ENCODE results near the gene SF3B5. TPM values are rescaled to one million over a fixed set of nuclear protein-coding genes. Genes with fewer than 3 reads are reported as not detected.

Gene SF3B5
- total and polyA plus RNA-seq, 2 of the 8 experiments (the other 6 are each of a cell fraction or from before 2014, with no cell fraction given) = 195 to 588 TPM

DNA sequence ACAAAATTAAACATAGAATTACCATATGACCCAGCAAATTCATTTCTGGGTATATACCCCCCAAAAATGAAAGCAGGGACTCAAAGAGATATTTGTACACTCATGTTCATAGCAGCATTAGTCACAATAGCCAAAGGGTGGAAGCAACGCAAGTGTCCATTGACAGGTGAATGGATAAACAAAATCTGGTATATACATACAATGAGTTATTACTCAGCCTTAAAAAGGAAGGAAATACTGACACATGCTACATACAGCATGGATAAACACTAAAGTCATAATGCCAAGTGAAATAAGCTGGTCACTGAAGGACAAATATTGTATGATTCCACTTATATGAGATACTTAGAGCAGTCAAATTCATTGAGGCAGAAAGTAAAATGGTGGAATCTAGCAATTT, 49.6 kb upstream of the SF3B5 start:
- Histone ChIP-seq H3K14ac (ENCODE audit: insufficient read length) (no peak overlapping the region), H4K20me1 (replicated peaks in 1 of 2; ENCODE audit: control insufficient read depth in 1 of 2, insufficient read depth in 2 of 2, low read length in 2 of 2) (no peaks in the 10 kb centered on the region), H3K79me2 (ENCODE audit: control insufficient read depth in 1 of 2, insufficient read depth in 2 of 2, low read length in 2 of 2) (no peaks in the 10 kb centered on the region), H3K23ac (ENCODE audit: insufficient read length) (no peak overlapping the region), H3K4me2 (ENCODE audit: insufficient read depth in 1 of 2, low read depth in 2 of 2, low read length in 2 of 2) (no peak overlapping the region), H3K4ac (replicated peaks; ENCODE audit: insufficient read length, low read depth, low read length) (no peak overlapping the region), H3K36me3 (ENCODE audit: control insufficient read depth in 2 of 4, insufficient read depth in 4 of 4, low read length in 3 of 4) (no peaks in the 10 kb centered on the region), H2BK5ac (ENCODE audit: low read depth, low read length) (no peak overlapping the region), H2AK5ac (ENCODE audit: low read depth, low read length) (no peak overlapping the region), H3K18ac (ENCODE audit: extremely low read depth, low read length) (no peak overlapping the region), H3K4me3 (ENCODE audit: extremely low read depth in 1 of 4, insufficient read depth in 2 of 4, low read depth in 3 of 4, low read length in 4 of 4) (no peak overlapping the region), H3K56ac (replicated peaks; ENCODE audit: insufficient read length, low read depth, low read length) (no peak overlapping the region), H3K9ac (replicated peaks in 1 of 4; ENCODE audit: extremely low read depth in 1 of 4, low read depth in 3 of 4, low read length in 3 of 4) (no peak overlapping the region), H3K27ac (ENCODE audit: low read depth, low read length) (no peak overlapping the region), H2BK12ac (ENCODE audit: low read depth, low read length) (no peak overlapping the region), H4K8ac (ENCODE audit: extremely low read depth, insufficient read depth, low read length) (no peak overlapping the region), H2BK15ac (ENCODE audit: low read length) (no peak overlapping the region), H2AFZ (ENCODE audit: low read length) (no peak overlapping the region), H3K27me3 (replicated peaks in 1 of 4; ENCODE audit: control insufficient read depth in 3 of 4, extremely low read depth in 1 of 4, insufficient read depth in 3 of 4, low read length in 3 of 4) (peaks cover 1 to 15% (median 12%) of the 10 kb centered on the region in 4 experiments), H3K23me2 (ENCODE audit: low read depth, low read length) (peaks cover 4% of the 10 kb centered on the region; the same call in 1 of the 2 replicates), H3K4me1 (replicated peaks in 1 of 4; ENCODE audit: control insufficient read depth in 3 of 4, insufficient read depth in 4 of 4, low read length in 3 of 4) (no peaks in the 10 kb centered on the region; a peak in 1 of 7 replicates), H2BK120ac (replicated peaks; ENCODE audit: low read depth, low read length) (no peak overlapping the region), H2BK20ac (ENCODE audit: low read length) (no peak overlapping the region), H3K9me3 (ENCODE audit: insufficient read depth in 2 of 2, low read depth in 1 of 2, low read length in 1 of 2) (no peaks in the 10 kb centered on the region), H4K5ac (ENCODE audit: insufficient read length, low read depth, low read length) (no peak overlapping the region), H3K79me1 (ENCODE audit: low read depth, low read length) (no peaks in the 10 kb centered on the region), H4K91ac (replicated peaks; ENCODE audit: insufficient read length, low read length) (no peak overlapping the region)
- no peak for DNase-seq (ENCODE audit: low read depth in 1 of 2, low spot score in 2 of 2)
- no peak for TF ChIP-seq RBBP5 (IDR thresholded peaks at IDR 0.05; ENCODE audit: borderline replicate concordance, low read depth, low read length)
- no peak for TF ChIP-seq SIN3A (conservative IDR thresholded peaks at IDR 0.05 in 1 of 2, IDR thresholded peaks at IDR 0.05 in 1 of 2; ENCODE audit: low read depth in 1 of 2, low read length in 2 of 2)
- no peak for TF ChIP-seq SUZ12 (IDR thresholded peaks at IDR 0.05; ENCODE audit: low read length)
- TF ChIP-seq, protein P1, sequence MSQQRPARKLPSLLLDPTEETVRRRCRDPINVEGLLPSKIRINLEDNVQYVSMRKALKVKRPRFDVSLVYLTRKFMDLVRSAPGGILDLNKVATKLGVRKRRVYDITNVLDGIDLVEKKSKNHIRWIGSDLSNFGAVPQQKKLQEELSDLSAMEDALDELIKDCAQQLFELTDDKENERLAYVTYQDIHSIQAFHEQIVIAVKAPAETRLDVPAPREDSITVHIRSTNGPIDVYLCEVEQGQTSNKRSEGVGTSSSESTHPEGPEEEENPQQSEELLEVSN (IDR thresholded peaks at IDR 0.05) = no peak
- TF ChIP-seq JUND (IDR thresholded peaks at IDR 0.05; ENCODE audit: low read length) = no peak
- TF ChIP-seq ZNF274 (IDR thresholded peaks at IDR 0.05; ENCODE audit: borderline replicate concordance, extremely low read depth, low read length) = no peak
- no peak for TF ChIP-seq RAD21 (IDR thresholded peaks at IDR 0.05 in 1 of 2, conservative IDR thresholded peaks at IDR 0.05 in 1 of 2; ENCODE audit: low read depth in 2 of 2, low read length in 2 of 2)
- no peak for TF ChIP-seq NANOG (IDR thresholded peaks at IDR 0.05; ENCODE audit: insufficient read depth, low read depth, low read length, poor library complexity, severe bottlenecking)
- no peak for TF ChIP-seq ASH2L (IDR thresholded peaks at IDR 0.05; ENCODE audit: low read length)
- TF ChIP-seq HDAC2 (IDR thresholded peaks at IDR 0.05; ENCODE audit: borderline replicate concordance in 1 of 2, low read depth in 2 of 2, low read length in 2 of 2) = no peak
- TF ChIP-seq, protein P2, sequence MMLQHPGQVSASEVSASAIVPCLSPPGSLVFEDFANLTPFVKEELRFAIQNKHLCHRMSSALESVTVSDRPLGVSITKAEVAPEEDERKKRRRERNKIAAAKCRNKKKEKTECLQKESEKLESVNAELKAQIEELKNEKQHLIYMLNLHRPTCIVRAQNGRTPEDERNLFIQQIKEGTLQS (IDR thresholded peaks at IDR 0.05; ENCODE audit: insufficient read depth, low read depth, low read length) = no peak
- FAIRE-seq = no peak
- 81% methylated on average over 1 of the region's 1 CpG; no CpG with 5 or more reads in 1 of the 2 experiments for WGBS, 2 experiments (ENCODE audit: extremely low coverage in 1 of 2, insufficient coverage in 1 of 2, insufficient read length in 1 of 2, insufficient replicate concordance in 2 of 2, low coverage in 1 of 2, low lambda C conversion rate in 2 of 2, missing lambda C conversion rate in 1 of 2)
- ChIA-PET POLR2A (ENCODE audit: partially characterized antibody) (interaction anchor here (0.7 kb wide), 1 partner anchor 649 kb away, joined by 3 read pairs; no protein-coding TSS in a partner anchor), CTCF (ENCODE audit: partially characterized antibody) (no interaction called here)
